Measurements from ENCODE around the gene HIBADH. TPM values are rescaled to one million over a fixed set of nuclear protein-coding genes. Genes with fewer than 3 reads are reported as not detected.
A peak's percentile ranks its signal among the peaks of the same experiment; 100 is the strongest.
"Not testable (repeated sequence)": the region's sequence is repeated elsewhere in the genome, so short reads cannot be mapped to it uniquely, and the experiment has no call there.

The HIBADH gene
- total RNA-seq, 4 donors from 2014 or later: 49.3 to 70.9 (median 58.9) TPM

DNA sequence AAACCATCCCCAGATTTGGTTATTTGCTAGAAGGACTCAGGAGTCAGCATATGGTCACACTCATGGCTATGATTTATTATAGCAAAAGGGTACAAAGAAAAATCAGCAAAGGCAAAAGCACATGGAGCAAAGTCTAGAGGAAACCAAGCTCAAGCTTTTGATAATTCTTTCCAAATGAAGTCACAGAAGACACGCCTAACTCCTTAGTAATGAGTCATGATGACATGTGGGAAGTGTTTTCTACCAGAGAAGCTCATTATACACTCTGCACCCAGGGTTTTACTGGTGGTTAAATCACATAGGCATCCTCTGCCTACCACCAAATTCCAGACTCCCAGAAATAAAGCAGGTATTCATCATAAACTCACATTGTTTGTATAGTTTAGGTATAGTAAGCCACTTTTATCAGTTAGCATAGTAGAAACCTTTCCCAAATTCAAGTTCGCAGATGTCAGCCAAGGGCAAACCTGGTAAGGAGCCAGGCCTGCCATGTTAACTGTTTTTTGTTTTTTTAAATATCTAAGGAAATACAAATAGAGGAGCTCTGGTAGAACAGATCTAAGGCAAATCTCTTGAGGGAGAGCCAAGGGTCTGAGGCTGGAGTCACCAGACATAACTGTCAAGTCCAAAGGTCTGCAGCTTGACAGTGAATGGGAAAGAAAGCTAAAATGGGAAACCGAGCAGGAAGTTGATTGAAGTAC, 15.4 kb upstream of the HIBADH start:
- TF ChIP-seq POLR2AphosphoS5 (IDR thresholded peaks at IDR 0.05): peak; percentile 51
- TF ChIP-seq, protein P1, sequence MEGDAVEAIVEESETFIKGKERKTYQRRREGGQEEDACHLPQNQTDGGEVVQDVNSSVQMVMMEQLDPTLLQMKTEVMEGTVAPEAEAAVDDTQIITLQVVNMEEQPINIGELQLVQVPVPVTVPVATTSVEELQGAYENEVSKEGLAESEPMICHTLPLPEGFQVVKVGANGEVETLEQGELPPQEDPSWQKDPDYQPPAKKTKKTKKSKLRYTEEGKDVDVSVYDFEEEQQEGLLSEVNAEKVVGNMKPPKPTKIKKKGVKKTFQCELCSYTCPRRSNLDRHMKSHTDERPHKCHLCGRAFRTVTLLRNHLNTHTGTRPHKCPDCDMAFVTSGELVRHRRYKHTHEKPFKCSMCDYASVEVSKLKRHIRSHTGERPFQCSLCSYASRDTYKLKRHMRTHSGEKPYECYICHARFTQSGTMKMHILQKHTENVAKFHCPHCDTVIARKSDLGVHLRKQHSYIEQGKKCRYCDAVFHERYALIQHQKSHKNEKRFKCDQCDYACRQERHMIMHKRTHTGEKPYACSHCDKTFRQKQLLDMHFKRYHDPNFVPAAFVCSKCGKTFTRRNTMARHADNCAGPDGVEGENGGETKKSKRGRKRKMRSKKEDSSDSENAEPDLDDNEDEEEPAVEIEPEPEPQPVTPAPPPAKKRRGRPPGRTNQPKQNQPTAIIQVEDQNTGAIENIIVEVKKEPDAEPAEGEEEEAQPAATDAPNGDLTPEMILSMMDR (IDR thresholded peaks at IDR 0.05): no peak
- Histone ChIP-seq H3K4me1 (peaks cover 0 to 7% (median 7%) of the 10 kb centered on the region in 3 donors), H3K36me3 (no peaks in the 10 kb centered on the region), H3K9me3 (no peaks in the 10 kb centered on the region), H3K4me3 (no peak overlapping the region), H3K27ac (peak overlapping the region; percentile 29 to 74 (median 50)), H3K27me3 (no peaks in the 10 kb centered on the region)
- peak; percentile 78 for ATAC-seq
- WGBS, 2 donors (ENCODE audit: low coverage in 1 of 2): 39 to 55% methylated on average over 2 to 3 of the region's 3 CpGs

GRCh38 chr7:27674126-27674525, 11.4 kb upstream of the HIBADH start:
- H3K27ac ChIP-seq, ATAC-seq, H3K4me3 ChIP-seq, H3K36me3 ChIP-seq, H3K4me1 ChIP-seq, H3K9me3 ChIP-seq, H3K27me3 ChIP-seq: not testable (repeated sequence)
- no CpG with 5 or more reads among the region's 3 CpGs for WGBS, 2 donors (ENCODE audit: low coverage in 1 of 2)

DNA sequence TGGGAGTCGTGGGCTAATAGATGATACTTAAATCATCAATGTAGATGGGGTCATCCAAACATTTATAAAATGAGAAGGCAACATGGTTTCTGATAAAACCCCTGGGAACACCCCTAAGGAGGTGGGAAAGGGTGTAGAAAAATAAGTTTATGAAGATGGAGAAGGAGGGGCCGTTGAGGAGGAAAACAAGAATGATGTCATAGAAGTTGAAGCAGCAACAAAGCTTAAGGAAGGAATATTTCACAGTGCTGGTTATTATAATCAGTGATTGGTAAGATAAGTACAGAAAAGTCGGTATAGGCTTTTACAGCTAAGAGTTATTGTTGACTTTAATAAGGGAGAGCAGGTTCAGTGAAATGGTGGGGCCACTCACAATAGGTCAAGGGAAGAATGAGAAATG, 9.0 kb upstream of the HIBADH start:
- H3K9me3 ChIP-seq: no peaks in the 10 kb centered on the region
- no peaks in the 10 kb centered on the region for H3K27me3 ChIP-seq
- no peaks in the 10 kb centered on the region for H3K4me1 ChIP-seq
- H3K36me3 ChIP-seq: no peaks in the 10 kb centered on the region
- TF ChIP-seq POLR2AphosphoS5 (IDR thresholded peaks at IDR 0.05): no peak
- no peak for TF ChIP-seq POLR2A (IDR thresholded peaks at IDR 0.05)
- TF ChIP-seq, protein P1 (IDR thresholded peaks at IDR 0.05): no peak
- no peak for TF ChIP-seq EP300 (IDR thresholded peaks at IDR 0.05)
- H3K4me3 ChIP-seq: no peak overlapping the region
- ATAC-seq: no peak
- no peak overlapping the region for H3K27ac ChIP-seq
- 54 to 60% methylated on average over 3 of the region's 3 CpGs for WGBS, 2 donors (ENCODE audit: low coverage in 1 of 2)

DNA sequence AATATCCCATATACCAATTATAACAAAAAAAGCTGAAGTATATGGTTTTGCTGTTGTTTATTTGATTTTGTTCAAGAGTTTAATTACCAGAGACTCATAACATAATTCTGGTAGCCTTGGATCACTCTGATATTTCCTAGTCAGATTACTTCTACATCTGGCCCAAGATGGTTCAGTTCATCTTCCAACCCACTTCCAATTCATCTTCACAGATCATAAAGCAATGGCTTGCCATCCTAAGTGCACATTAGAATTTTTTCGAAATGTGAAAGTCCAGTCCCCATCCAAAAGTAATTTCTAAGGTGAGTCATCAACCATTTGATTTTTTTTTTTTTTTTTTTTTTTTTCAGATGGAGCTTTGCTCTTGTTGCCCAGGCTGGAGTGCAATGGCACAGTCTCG, 8.0 kb upstream of the HIBADH start:
- TF ChIP-seq POLR2AphosphoS5 (IDR thresholded peaks at IDR 0.05) (no peak), POLR2A (IDR thresholded peaks at IDR 0.05) (no peak), EP300 (IDR thresholded peaks at IDR 0.05) (no peak)
- TF ChIP-seq, protein P1 (IDR thresholded peaks at IDR 0.05): no peak
- no peak for ATAC-seq
- Histone ChIP-seq H3K9me3 (no peaks in the 10 kb centered on the region), H3K27ac (no peak overlapping the region), H3K27me3 (no peaks in the 10 kb centered on the region), H3K4me3 (no peak overlapping the region), H3K36me3 (no peaks in the 10 kb centered on the region), H3K4me1 (no peaks in the 10 kb centered on the region)
- 41 to 88% methylated on average over 2 of the region's 2 CpGs for WGBS, 2 donors (ENCODE audit: low coverage in 1 of 2)

DNA sequence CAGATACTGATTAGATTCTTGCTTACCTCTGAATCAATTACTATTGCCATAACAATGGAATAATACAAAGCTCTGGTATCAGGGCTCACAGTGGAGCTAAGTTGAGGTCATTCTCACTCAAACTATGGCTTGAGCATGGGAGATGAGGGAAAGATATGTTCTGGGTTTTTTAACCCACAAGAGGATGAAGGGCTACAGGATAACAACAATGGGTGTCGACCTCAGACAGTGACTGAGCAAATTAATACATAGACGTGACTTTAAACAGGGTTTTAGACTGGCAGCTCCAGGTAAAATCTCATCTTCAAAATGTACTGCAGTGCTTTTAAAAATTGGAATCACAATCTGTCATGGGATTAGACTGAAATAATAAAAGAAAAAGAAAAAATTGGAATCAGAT, 7.5 kb upstream of the HIBADH start:
- H3K4me1 ChIP-seq: no peaks in the 10 kb centered on the region
- no peak for ATAC-seq
- H3K9me3 ChIP-seq: no peaks in the 10 kb centered on the region
- no peaks in the 10 kb centered on the region for H3K36me3 ChIP-seq
- H3K27me3 ChIP-seq: no peaks in the 10 kb centered on the region
- TF ChIP-seq, protein P1 (IDR thresholded peaks at IDR 0.05): no peak
- TF ChIP-seq POLR2A (IDR thresholded peaks at IDR 0.05) (no peak), EP300 (IDR thresholded peaks at IDR 0.05) (no peak), POLR2AphosphoS5 (IDR thresholded peaks at IDR 0.05) (no peak)
- no peak overlapping the region for H3K27ac ChIP-seq
- WGBS, 2 donors (ENCODE audit: low coverage in 1 of 2): 73 to 81% methylated on average over 2 of the region's 2 CpGs
- H3K4me3 ChIP-seq: no peak overlapping the region
